Ectodermal cell (in vitro differentiated cells): ENCODE measurements around the gene GABRB1.

Source experiments
- H3K27ac ChIP-seq: 2 replicates; pipeline ENCODE4 v1.7.0; 2013; ENCODE audit warnings: mild to moderate bottlenecking, low read depth, low read length; ENCODE audit not compliant: insufficient read depth, poor library complexity, severe bottlenecking
- H3K27me3 ChIP-seq: 2 replicates; pipeline ENCODE4 v1.7.0; 2013; ENCODE audit warnings: mild to moderate bottlenecking, low read length; ENCODE audit not compliant: insufficient read depth, control insufficient read depth, poor library complexity, severe bottlenecking
- H3K36me3 ChIP-seq: one replicate; pipeline ENCODE4 v1.7.0; 2013; ENCODE audit warnings: low read length; ENCODE audit not compliant: control insufficient read depth, insufficient read depth
- H3K4me1 ChIP-seq: one replicate; pipeline ENCODE4 v1.7.0; 2013; ENCODE audit warnings: low read length; ENCODE audit not compliant: control insufficient read depth, insufficient read depth
- H3K4me3 ChIP-seq: 2 replicates; pipeline ENCODE4 v1.7.0; 2013; ENCODE audit warnings: low read depth, low read length, control low read depth; ENCODE audit not compliant: insufficient read depth
- H3K9me3 ChIP-seq: 2 replicates; pipeline ENCODE4 v1.7.0; 2013; ENCODE audit warnings: mild to moderate bottlenecking, low read length, moderate library complexity; ENCODE audit not compliant: control insufficient read depth
- WGBS, 2 experiments: methylation state at CpG; one replicate each; pipeline ENCODE4 v1.1.7; 2013; ENCODE audit warnings: missing lambda C conversion rate in 2 of 2; 5-methylcytosine and 5-hydroxymethylcytosine counted together

The GABRB1 gene

GRCh38 chr4:47427935-47428334, 396.6 kb downstream of the GABRB1 start:
- 93 to 100% methylated on average over 2 of the region's 2 CpGs for WGBS, 2 experiments
- Histone ChIP-seq H3K36me3 (no peaks in the 10 kb centered on the region), H3K27me3 (no peaks in the 10 kb centered on the region), H3K9me3 (no peaks in the 10 kb centered on the region), H3K4me1 (no peaks in the 10 kb centered on the region), H3K27ac (no peak overlapping the region), H3K4me3 (no peak overlapping the region)

- no peaks in the 10 kb centered on the region for H3K4me1 ChIP-seq
- H3K9me3 ChIP-seq = no peaks in the 10 kb centered on the region
- H3K27me3 ChIP-seq = no peaks in the 10 kb centered on the region
- H3K36me3 ChIP-seq = no peaks in the 10 kb centered on the region
- no peak overlapping the region for H3K4me3 ChIP-seq
- WGBS, 2 experiments = 83 to 90% methylated on average over 1 of the region's 1 CpG
- H3K27ac ChIP-seq = no peak overlapping the region
Measured at GRCh38 chr4:47432749-47433148, 401.4 kb downstream of the GABRB1 start.

DNA sequence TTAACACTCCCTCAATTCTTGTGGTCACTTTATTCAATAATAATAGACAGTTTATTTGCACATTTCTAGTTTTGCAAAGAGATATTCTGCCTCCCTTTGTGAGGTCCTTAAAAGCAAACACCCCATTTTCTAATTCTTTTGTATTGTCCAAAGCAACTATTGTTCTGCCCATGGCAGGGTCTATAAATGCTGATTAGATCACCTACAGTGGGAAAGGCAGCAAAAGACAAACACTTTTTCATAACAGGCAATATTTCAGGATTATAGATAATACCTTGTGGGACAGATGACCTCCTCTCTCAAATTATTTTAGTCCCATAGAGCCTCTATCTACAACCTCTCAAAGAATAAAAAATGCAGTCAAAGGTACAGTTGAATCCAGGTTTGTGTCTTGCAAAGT, 403.6 kb downstream of the GABRB1 start:
- no peaks in the 10 kb centered on the region for H3K9me3 ChIP-seq
- H3K27ac ChIP-seq = no peak overlapping the region
- no peaks in the 10 kb centered on the region for H3K36me3 ChIP-seq
- no peak overlapping the region for H3K4me3 ChIP-seq
- H3K27me3 ChIP-seq = no peaks in the 10 kb centered on the region
- no peaks in the 10 kb centered on the region for H3K4me1 ChIP-seq

DNA sequence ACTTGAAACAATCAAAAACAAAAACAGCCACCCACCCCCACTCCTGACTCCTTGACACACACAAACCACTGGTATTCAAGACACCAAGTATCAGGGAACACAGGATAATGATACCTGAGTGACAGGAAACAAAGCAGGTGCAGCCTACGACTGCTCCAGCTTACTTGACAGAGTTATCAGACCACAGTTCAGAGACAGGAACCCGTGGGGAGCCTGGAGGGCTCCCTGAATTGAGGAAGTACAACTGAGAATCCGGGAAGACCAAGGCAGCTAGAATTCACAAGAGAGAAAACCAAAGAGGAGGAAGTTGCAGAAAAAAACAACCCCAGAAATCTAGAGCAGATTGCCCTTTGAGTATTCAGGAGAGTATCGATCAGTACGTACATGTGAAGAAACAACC, 411.6 kb downstream of the GABRB1 start:
- Histone ChIP-seq H3K27ac (no peak overlapping the region), H3K4me3 (no peak overlapping the region), H3K27me3 (no peaks in the 10 kb centered on the region), H3K4me1 (no peaks in the 10 kb centered on the region), H3K36me3 (no peaks in the 10 kb centered on the region), H3K9me3 (no peaks in the 10 kb centered on the region)
- 89 to 92% methylated on average over 5 of the region's 5 CpGs for WGBS, 2 experiments

- Histone ChIP-seq H3K4me3 (no peak overlapping the region), H3K27me3 (no peaks in the 10 kb centered on the region), H3K36me3 (no peaks in the 10 kb centered on the region), H3K27ac (no peak overlapping the region), H3K9me3 (no peaks in the 10 kb centered on the region), H3K4me1 (no peaks in the 10 kb centered on the region)
- WGBS, 2 experiments = 91 to 93% methylated on average over 2 of the region's 2 CpGs
Measured at GRCh38 chr4:47444031-47444430, 412.7 kb downstream of the GABRB1 start.

DNA sequence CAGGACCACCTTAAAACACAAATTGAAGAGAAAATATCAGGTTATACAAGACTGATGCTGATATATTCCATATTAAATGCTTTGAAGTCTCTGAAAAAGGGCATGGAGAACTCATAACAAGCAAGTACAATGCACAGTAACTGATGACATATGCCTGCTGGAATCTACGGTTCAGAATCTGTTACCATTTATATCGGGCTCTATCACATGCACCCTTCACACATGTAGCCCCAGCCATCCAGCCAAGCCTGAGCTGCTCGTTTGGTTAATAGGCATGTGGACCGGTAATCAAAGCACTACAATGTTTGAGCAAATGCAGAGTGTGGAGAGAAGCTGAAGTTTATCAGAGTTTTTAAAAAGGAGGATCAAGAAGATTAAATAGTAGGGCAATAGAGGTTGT, 420.3 kb downstream of the GABRB1 start:
- Histone ChIP-seq H3K36me3 (peaks cover 4% of the 10 kb centered on the region), H3K9me3 (no peaks in the 10 kb centered on the region), H3K27me3 (no peaks in the 10 kb centered on the region), H3K4me1 (no peaks in the 10 kb centered on the region), H3K27ac (no peak overlapping the region), H3K4me3 (no peak overlapping the region)
- 78 to 86% methylated on average over 4 of the region's 4 CpGs for WGBS, 2 experiments

DNA sequence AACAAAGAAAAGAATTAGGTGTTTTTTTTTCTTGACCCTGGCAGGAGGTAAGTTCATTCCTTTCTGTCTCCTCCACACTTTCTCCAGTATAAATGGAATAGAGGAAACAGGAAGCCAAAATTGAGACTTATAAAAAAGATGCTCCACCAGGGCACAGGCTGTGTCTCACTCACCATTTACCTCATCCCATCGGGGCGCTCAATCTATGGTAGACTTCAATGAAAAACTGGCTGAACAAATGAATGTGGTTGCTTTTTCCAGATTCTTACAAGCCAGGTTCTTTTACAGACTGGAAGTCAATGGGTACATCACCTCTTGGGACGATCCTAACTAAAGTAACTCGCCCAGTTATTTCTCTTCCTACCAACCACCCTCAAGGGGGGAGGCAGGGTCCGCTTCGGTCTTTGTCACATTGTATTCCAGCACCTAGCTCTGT, 431.4 kb downstream of the GABRB1 start:
- Histone ChIP-seq H3K4me3 (peak overlapping the region; percentile 69), H3K9me3 (no peaks in the 10 kb centered on the region), H3K27me3 (no peaks in the 10 kb centered on the region), H3K4me1 (peaks cover 4% of the 10 kb centered on the region), H3K27ac (no peak overlapping the region), H3K36me3 (no peaks in the 10 kb centered on the region)
- 5 to 7% methylated on average over 6 of the region's 6 CpGs for WGBS, 2 experiments

GRCh38 chr4:47463235-47463956, 432.0 kb downstream of the GABRB1 start, which contains the start of gene COMMD8:
Gene COMMD8 (minus strand): TSS chr4:47463702. CDS start chr4:47463651, 51 bp downstream.
- no peaks in the 10 kb centered on the region for H3K27me3 ChIP-seq
- no peaks in the 10 kb centered on the region for H3K36me3 ChIP-seq
- H3K27ac ChIP-seq = no peak within 1 kb of the TSS
- no peaks in the 10 kb centered on the region for H3K9me3 ChIP-seq
- WGBS, 2 experiments = 0 to 1% methylated on average over 51 of the region's 51 CpGs
- H3K4me3 ChIP-seq = peak within 1 kb of the TSS; percentile 69
- H3K4me1 ChIP-seq = peaks cover 4% of the 10 kb centered on the region

- Histone ChIP-seq H3K4me3 (no peak overlapping the region), H3K36me3 (no peaks in the 10 kb centered on the region), H3K27ac (no peak overlapping the region), H3K27me3 (no peaks in the 10 kb centered on the region), H3K4me1 (peaks cover 4% of the 10 kb centered on the region), H3K9me3 (no peaks in the 10 kb centered on the region)
- WGBS, 2 experiments = 85 to 91% methylated on average over 2 of the region's 2 CpGs
Measured at GRCh38 chr4:47465004-47465403, 433.6 kb downstream of the GABRB1 start.

GRCh38 chr4:47466056-47466785, 434.9 kb downstream of the GABRB1 start:
- no CpG with 5 or more reads among the region's 2 CpGs for WGBS, 2 experiments
- Histone ChIP-seq H3K27ac (no peak overlapping the region), H3K9me3 (no peaks in the 10 kb centered on the region), H3K4me1 (peaks cover 4% of the 10 kb centered on the region), H3K4me3 (no peak overlapping the region), H3K36me3 (no peaks in the 10 kb centered on the region), H3K27me3 (no peaks in the 10 kb centered on the region)
